Kidney glomerular epithelial cell (primary cell): ENCODE measurements around the gene FASLG.
"Not testable (repeated sequence)": the region's sequence is repeated elsewhere in the genome, so short reads cannot be mapped to it uniquely, and the experiment has no call there.

Experiments
- DNase-seq: peaks from one replicate; lab custom pipeline; 2025; lab: John Stamatoyannopoulos, UW

Gene FASLG

GRCh38 chr1:172658871-172659453 is at the start of gene FASLG:
Gene FASLG, plus strand, starts transcription at chr1:172659103. Its CDS starts 99 bp downstream, at chr1:172659202.
- DNase-seq = no peak

GRCh38 chr1:172609528-172609927 is 49.4 kb upstream of the FASLG start:
- peak; percentile 22 for DNase-seq

GRCh38 chr1:172612478-172612877 is 46.4 kb upstream of the FASLG start:
- DNase-seq = no peak

GRCh38 chr1:172613294-172613693 is 45.6 kb upstream of the FASLG start:
- no peak for DNase-seq

- DNase-seq = no peak
These were observed 42.7 kb upstream of the FASLG start for GRCh38 chr1:172616195-172616594.

- DNase-seq = no peak
These were observed 42.3 kb upstream of the FASLG start for GRCh38 chr1:172616636-172617035.

- DNase-seq = not testable (repeated sequence)
These were observed 38.3 kb upstream of the FASLG start for GRCh38 chr1:172620603-172621002.

GRCh38 chr1:172622541-172622940 is 36.4 kb upstream of the FASLG start:
- DNase-seq = no peak

- no peak for DNase-seq
These were observed 35.2 kb upstream of the FASLG start for GRCh38 chr1:172623748-172624147.

- no peak for DNase-seq
These were observed 32.1 kb upstream of the FASLG start for GRCh38 chr1:172626845-172627244.

- DNase-seq = no peak
These were observed 31.2 kb upstream of the FASLG start for GRCh38 chr1:172627702-172628101.

- no peak for DNase-seq
These were observed 30.5 kb upstream of the FASLG start for GRCh38 chr1:172628401-172628800.

- DNase-seq = no peak
These were observed 29.7 kb upstream of the FASLG start for GRCh38 chr1:172629170-172629569.

GRCh38 chr1:172629638-172630037 is 29.3 kb upstream of the FASLG start:
- no peak for DNase-seq

GRCh38 chr1:172630056-172630818 is 28.7 kb upstream of the FASLG start:
- peak; percentile 46 for DNase-seq

GRCh38 chr1:172630868-172631267 is 28.0 kb upstream of the FASLG start:
- DNase-seq = no peak

GRCh38 chr1:172637522-172637921 is 21.4 kb upstream of the FASLG start:
- DNase-seq = peak; percentile 82

- no peak for DNase-seq
These were observed 20.7 kb upstream of the FASLG start for GRCh38 chr1:172638249-172638648.

- peak; percentile 95 for DNase-seq
These were observed 19.7 kb upstream of the FASLG start for GRCh38 chr1:172638885-172639831.

GRCh38 chr1:172640111-172640510 is 18.8 kb upstream of the FASLG start:
- DNase-seq = no peak

GRCh38 chr1:172641492-172641891 is 17.4 kb upstream of the FASLG start:
- DNase-seq = no peak

GRCh38 chr1:172642970-172643369 is 15.9 kb upstream of the FASLG start:
- no peak for DNase-seq

- no peak for DNase-seq
These were observed 12.2 kb upstream of the FASLG start for GRCh38 chr1:172646653-172647052.
